AG04449 (cell line): ENCODE data around the gene EIF4G3.

ENCODE experiments used
- CTCF ChIA-PET: fragments of 350-600 bp; formaldehyde crosslinking; extraction: SDS; loops from one replicate; lab custom pipeline; 2021; ENCODE audit warnings: antibody characterized with exemption; lab: Yijun Ruan, JAX
- POLR2A ChIA-PET: fragments of 400-600, 350-600 bp; formaldehyde crosslinking; extraction: SDS; loops from one replicate; lab custom pipeline; 2020; ENCODE audit warnings: antibody characterized with exemption, inconsistent platforms; lab: Yijun Ruan, JAX
- DNase-seq: peaks from one replicate; pipeline ENCODE4 v3.0.0-alpha.2; 2010; ENCODE audit warnings: low read depth, low spot score
- H3K4me3 ChIP-seq: 2 replicates; pipeline ENCODE4 v1.5.1; 2011; ENCODE audit warnings: low read depth, mild to moderate bottlenecking, control low read depth, low read length
- TF ChIP-seq, protein P1 (sequence below): IDR thresholded peaks from one replicate; pipeline ENCODE4 v1.5.1; 2011; ENCODE audit warnings: mild to moderate bottlenecking, moderate library complexity, low read length, control low read depth, inconsistent platforms; ENCODE audit not compliant: insufficient read depth; ENCODE audit errors: missing control alignments

EIF4G3 gene

DNA sequence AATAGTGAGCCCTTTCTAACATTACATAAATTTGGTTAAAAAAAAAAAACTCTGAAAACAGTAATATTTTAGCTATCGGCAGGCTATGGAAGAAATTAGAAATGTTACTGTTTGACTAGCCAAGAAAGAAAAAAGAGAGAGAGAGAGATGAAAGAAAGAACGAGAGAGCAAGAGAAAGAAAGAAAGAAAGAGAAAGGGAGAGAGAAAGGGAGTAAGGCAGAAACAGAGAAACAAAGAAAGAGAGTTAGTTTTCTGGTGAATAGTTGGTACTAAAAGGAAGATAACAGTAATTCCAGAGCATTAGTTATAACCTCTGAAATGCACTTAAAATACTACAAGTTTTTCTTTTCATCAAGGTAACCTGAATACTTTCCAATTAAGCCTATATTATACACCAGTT lies 229.3 kb downstream of the EIF4G3 start:
- DNase-seq, result no peak
- no peak overlapping the region for H3K4me3 ChIP-seq
- TF ChIP-seq, protein P1, sequence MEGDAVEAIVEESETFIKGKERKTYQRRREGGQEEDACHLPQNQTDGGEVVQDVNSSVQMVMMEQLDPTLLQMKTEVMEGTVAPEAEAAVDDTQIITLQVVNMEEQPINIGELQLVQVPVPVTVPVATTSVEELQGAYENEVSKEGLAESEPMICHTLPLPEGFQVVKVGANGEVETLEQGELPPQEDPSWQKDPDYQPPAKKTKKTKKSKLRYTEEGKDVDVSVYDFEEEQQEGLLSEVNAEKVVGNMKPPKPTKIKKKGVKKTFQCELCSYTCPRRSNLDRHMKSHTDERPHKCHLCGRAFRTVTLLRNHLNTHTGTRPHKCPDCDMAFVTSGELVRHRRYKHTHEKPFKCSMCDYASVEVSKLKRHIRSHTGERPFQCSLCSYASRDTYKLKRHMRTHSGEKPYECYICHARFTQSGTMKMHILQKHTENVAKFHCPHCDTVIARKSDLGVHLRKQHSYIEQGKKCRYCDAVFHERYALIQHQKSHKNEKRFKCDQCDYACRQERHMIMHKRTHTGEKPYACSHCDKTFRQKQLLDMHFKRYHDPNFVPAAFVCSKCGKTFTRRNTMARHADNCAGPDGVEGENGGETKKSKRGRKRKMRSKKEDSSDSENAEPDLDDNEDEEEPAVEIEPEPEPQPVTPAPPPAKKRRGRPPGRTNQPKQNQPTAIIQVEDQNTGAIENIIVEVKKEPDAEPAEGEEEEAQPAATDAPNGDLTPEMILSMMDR, result no peak
- POLR2A ChIA-PET, result no interaction called here
- CTCF ChIA-PET, result interaction anchor here (1.1 to 3.6 kb wide), 3 partner anchors 10 to 248 kb away, joined by 3 to 14 read pairs (median 3); no protein-coding TSS in a partner anchor

DNA sequence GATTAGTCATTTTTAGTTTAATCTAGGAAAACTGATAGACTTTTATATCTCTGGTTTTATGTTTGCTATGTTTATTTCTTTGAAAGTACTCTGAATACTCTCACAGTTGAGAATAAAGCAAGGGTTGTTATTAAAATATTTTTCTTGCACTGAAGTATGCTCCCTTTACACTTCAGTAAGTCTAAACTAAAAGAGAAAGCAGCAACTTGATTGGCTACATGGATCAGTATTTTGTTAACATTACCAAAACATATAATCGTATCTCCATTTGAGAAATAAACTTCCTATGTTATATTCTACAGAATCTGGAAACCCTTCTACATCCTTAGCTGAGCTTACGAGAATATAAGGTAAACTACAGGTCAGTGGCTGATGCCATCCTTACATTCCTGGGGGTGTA lies 240.1 kb downstream of the EIF4G3 start:
- CTCF ChIA-PET, result interaction anchor here (2.1 kb wide), 1 partner anchor 258 kb away, joined by 8 read pairs; no protein-coding TSS in a partner anchor
- H3K4me3 ChIP-seq, result no peak overlapping the region
- DNase-seq, result no peak
- TF ChIP-seq, protein P1, result no peak
- POLR2A ChIA-PET, result no interaction called here

DNA sequence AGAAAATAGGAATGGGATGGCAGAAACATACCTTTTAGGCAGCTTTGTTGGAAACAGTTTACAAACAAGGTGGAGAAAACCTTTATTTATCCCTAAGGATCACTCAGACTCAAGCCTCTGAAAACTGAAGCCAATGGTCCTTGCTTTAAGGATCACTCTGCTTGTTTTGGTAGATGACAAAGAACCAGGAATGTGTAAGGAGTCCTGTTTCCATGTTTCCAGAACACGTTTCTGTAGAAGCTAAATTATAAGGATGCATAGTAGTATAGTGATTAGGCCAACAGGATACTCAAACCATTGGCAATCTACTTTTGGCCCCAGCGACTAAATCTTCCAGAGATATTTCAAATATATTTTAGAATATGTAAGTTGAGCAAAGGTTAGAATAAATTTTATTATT lies 240.5 kb downstream of the EIF4G3 start:
- TF ChIP-seq, protein P1, result no peak
- DNase-seq, result no peak
- POLR2A ChIA-PET, result no interaction called here
- CTCF ChIA-PET, result interaction anchor here (2.1 kb wide), 1 partner anchor 259 kb away, joined by 8 read pairs; no protein-coding TSS in a partner anchor
- no peak overlapping the region for H3K4me3 ChIP-seq

DNA sequence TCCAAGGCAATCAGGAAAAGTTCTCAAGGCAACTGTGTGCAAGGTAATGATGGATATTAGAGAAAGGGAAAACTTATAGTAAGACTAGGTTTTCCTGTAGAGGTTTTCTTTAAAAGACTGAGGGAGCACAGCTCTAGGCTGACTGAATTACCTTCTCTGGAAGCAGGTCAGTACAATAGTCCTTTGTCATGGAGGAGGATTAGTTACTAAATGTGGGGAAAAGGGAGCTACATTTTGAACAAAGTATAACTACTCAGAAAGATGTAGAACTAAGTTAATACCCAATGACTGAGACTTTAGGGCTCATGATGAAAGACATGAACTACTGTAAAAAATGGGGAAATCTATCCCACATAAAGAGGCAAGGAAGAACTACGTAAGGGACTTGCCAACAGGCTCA lies 241.0 kb downstream of the EIF4G3 start:
- POLR2A ChIA-PET, result no interaction called here
- CTCF ChIA-PET, result interaction anchor here (2.1 kb wide), 1 partner anchor 259 kb away, joined by 8 read pairs; no protein-coding TSS in a partner anchor
- TF ChIP-seq, protein P1, result no peak
- DNase-seq, result no peak
- no peak overlapping the region for H3K4me3 ChIP-seq

DNA sequence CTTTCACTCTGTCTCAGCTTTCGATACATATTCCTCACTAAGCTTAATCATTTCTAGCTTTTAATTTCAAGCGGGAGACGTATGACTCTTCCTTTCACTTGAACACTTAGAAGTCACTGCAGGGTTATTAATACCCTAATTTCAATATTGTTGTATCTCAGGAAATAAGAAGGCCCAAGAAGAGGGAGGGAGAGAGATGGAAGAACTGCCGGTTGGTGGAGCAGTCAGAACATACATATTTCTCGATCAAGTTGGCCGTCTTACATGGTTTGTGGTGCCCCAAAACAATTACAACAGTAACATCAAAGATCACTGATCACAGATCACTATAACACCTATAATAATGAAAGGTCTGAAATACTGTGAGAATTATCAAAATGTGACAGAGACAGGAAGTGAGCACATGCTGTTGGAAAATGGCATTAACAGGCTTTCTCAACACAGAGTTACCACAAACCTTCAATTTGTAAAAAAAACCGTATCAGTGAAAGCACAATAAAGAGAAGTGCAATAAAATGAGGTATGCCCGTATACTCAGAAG lies 244.2 kb downstream of the EIF4G3 start:
- ChIA-PET CTCF (no interaction called here), POLR2A (interaction anchor here (0.6 kb wide), 1 partner anchor 246 kb away, joined by 3 read pairs; no protein-coding TSS in a partner anchor)
- DNase-seq, result no peak
- no peak overlapping the region for H3K4me3 ChIP-seq
- TF ChIP-seq, protein P1, result no peak

DNA sequence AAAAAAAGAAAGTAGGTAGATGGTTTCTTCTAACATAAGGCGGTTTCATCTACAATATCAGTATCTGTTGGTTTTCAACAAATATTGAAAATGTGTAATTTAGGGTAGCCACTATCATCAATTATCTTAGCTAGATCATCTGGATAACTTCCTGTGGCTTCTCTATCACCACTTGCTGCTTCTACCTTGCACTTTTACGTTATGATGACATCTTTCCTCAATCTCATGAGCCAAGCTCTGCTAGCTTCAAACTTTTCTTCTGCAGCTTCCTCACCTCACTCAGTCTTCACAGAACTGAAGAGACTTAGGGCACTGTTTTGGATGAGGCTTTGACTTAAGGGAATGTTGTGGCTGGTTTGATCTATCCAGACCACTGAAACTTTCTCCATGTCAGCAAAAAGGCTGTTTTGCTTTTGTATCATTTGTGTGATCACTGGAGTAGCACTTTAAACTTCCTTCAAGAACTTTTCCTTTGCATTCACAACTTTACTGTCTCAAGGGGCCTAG lies 244.7 kb downstream of the EIF4G3 start:
- H3K4me3 ChIP-seq, result no peak overlapping the region
- ChIA-PET CTCF (no interaction called here), POLR2A (interaction anchor here (0.6 kb wide), 1 partner anchor 247 kb away, joined by 3 read pairs; no protein-coding TSS in a partner anchor)
- DNase-seq, result no peak
- TF ChIP-seq, protein P1, result no peak
